B cell (primary cell): ENCODE results near the gene FMNL1. TPM values are rescaled to one million over a fixed set of nuclear protein-coding genes. Genes with fewer than 3 reads are reported as not detected.

Experiments
- ATAC-seq: fragments of 200-7000 bp; cut with Tn5 transposase; one replicate; pipeline ENCODE4 v1.10.0; 2021; ENCODE audit warnings: low read depth, mild to moderate bottlenecking, moderate number of reproducible peaks, moderate library complexity
- CTCF ChIA-PET: fragments of 350-600 bp; sonication (Branson Sonifier 250); formaldehyde crosslinking; loops from one replicate; lab custom pipeline; 2021; ENCODE audit warnings: antibody characterized with exemption, inconsistent platforms; lab: Charles Lee
- POLR2A ChIA-PET: fragments of 350-600 bp; sonication (Branson Sonifier 250); formaldehyde crosslinking; loops from one replicate; lab custom pipeline; 2021; ENCODE audit warnings: antibody characterized with exemption; lab: Charles Lee
- DNase-seq: peaks from one replicate; pipeline ENCODE4 v3.0.0; 2013
- H2AFZ ChIP-seq: 2 replicates; pipeline ENCODE4 v1.6.1; 2012; ENCODE audit warnings: mild to moderate bottlenecking, low read depth, low read length; ENCODE audit not compliant: insufficient read depth, poor library complexity, severe bottlenecking
- H3K27ac ChIP-seq, 2 donors: 1 replicate in 1 of 2; 2 replicates in 1 of 2; pipeline ENCODE4 v1.5.1; 2012 to 2013; ENCODE audit warnings: low read length in 2 of 2, mild to moderate bottlenecking in 2 of 2, moderate library complexity in 1 of 2
- H3K27me3 ChIP-seq, 4 experiments: fragments of 200-600 bp in 1 of 4; sonication (generic) in 1 of 4; replicated peaks in 1 of 4; 1 replicate in 2 of 4; 2 replicates in 2 of 4; pipeline versions ENCODE4 v1.6.1 to v1.7.0; 2013 to 2016; ENCODE audit warnings: low read length in 3 of 4, mild to moderate bottlenecking in 2 of 4, mixed read lengths in 1 of 4, moderate library complexity in 1 of 4; ENCODE audit not compliant: insufficient read depth in 4 of 4, control insufficient read depth in 3 of 4; ENCODE audit errors: control extremely low read depth in 1 of 4
- H3K36me3 ChIP-seq, 2 experiments: replicated peaks in 1 of 2; 1 replicate in 1 of 2; 2 replicates in 1 of 2; pipeline versions ENCODE4 v1.6.1 to v1.7.1; 2013; ENCODE audit warnings: low read length in 1 of 2; ENCODE audit not compliant: insufficient read depth in 2 of 2, control insufficient read depth in 1 of 2; ENCODE audit errors: control extremely low read depth in 1 of 2, extremely low read depth in 1 of 2
- H3K4me1 ChIP-seq, 2 donors: fragments of 200-600 bp in 1 of 2; sonication (generic) in 1 of 2; 1 replicate in 1 of 2; 2 replicates in 1 of 2; pipeline versions ENCODE4 v1.5.1 to v1.6.1; 2013 to 2017; ENCODE audit warnings: low read length in 2 of 2; ENCODE audit not compliant: control insufficient read depth in 2 of 2, insufficient read depth in 2 of 2
- H3K4me2 ChIP-seq: replicated peaks from 2 replicates; pipeline ENCODE3; 2012; ENCODE audit warnings: mild to moderate bottlenecking, low read depth, low read length; ENCODE audit not compliant: poor library complexity, severe bottlenecking
- H3K4me3 ChIP-seq, 5 experiments: fragments of 200-600 bp in 1 of 5; sonication (generic) in 1 of 5; 1 replicate in 3 of 5; 2 replicates in 2 of 5; pipeline versions ENCODE4 v1.5.1 to v1.7.0; 2011 to 2016; ENCODE audit warnings: low read length in 4 of 5, mild to moderate bottlenecking in 4 of 5, low read depth in 2 of 5, control low read depth in 1 of 5, moderate library complexity in 1 of 5; ENCODE audit not compliant: insufficient read depth in 1 of 5; ENCODE audit errors: control extremely low read depth in 1 of 5, extremely low read depth in 1 of 5
- H3K79me2 ChIP-seq: fragments of 200-600 bp; sonication (generic); one replicate; pipeline ENCODE4 v1.6.0; 2016; ENCODE audit warnings: low read length; ENCODE audit not compliant: control insufficient read depth, insufficient read depth
- H3K9ac ChIP-seq: fragments of 200-600 bp; sonication (generic); 2 replicates; pipeline ENCODE4 v1.6.1; 2017; ENCODE audit warnings: mild to moderate bottlenecking, low read length, moderate library complexity
- H3K9me3 ChIP-seq, 3 donors: one replicate each; pipeline versions ENCODE4 v1.6.1 to v1.7.1; 2013; ENCODE audit warnings: low read length in 2 of 3; ENCODE audit not compliant: control insufficient read depth in 2 of 3, insufficient read depth in 1 of 3; ENCODE audit errors: control extremely low read depth in 1 of 3
- H4K20me1 ChIP-seq: 2 replicates; pipeline ENCODE4 v1.6.0; 2012; ENCODE audit warnings: mild to moderate bottlenecking, low read length; ENCODE audit not compliant: insufficient read depth, control insufficient read depth, poor library complexity, severe bottlenecking
- H3K27ac Mint-ChIP-seq: one replicate; pipeline ENCODE4 v1.8.0; 2021; ENCODE audit warnings: mixed read lengths
- H3K27me3 Mint-ChIP-seq: one replicate; pipeline ENCODE4 v1.8.0; 2021; ENCODE audit warnings: mixed read lengths
- H3K4me1 Mint-ChIP-seq: one replicate; pipeline ENCODE4 v1.8.0; 2021; ENCODE audit warnings: mixed read lengths
- H3K4me3 Mint-ChIP-seq: one replicate; pipeline ENCODE4 v1.8.0; 2021; ENCODE audit warnings: mixed read lengths
- H3K9me3 Mint-ChIP-seq: one replicate; pipeline ENCODE4 v1.8.0; 2022; ENCODE audit warnings: mixed read lengths; ENCODE audit not compliant: insufficient read depth
- CTCF ChIP-seq: fragments of 200-600 bp; IDR thresholded peaks from one replicate; pipeline ENCODE4 v1.8.0; 2022; ENCODE audit warnings: antibody characterized with exemption, mild to moderate bottlenecking
- EZH2 ChIP-seq: IDR thresholded peaks from 2 replicates; pipeline ENCODE4 v1.6.1; 2012; ENCODE audit warnings: borderline replicate concordance, low read depth, mild to moderate bottlenecking, moderate library complexity, low read length; ENCODE audit not compliant: insufficient read depth, poor library complexity, severe bottlenecking
- WGBS: methylation state at CpG from one replicate; pipeline ENCODE4 v1.1.5; 2013; ENCODE audit warnings: missing lambda C conversion rate; ENCODE audit not compliant: insufficient coverage; 5-methylcytosine and 5-hydroxymethylcytosine counted together
- intact Hi-C: fragments of 100-400 bp; cut with micrococcal nuclease; formaldehyde crosslinking; loops from one replicate; pipeline ENCODE4 v1.10.0; 2022
- polyA plus RNA-seq: library from polyadenylated mRNA; depleted of rRNA; stranded (reverse); fragments of >200 nt; gene quantifications from 2 replicates; pipeline ENCODE4 v1.2.3, GENCODE V29; 2012
- total RNA-seq, 2 donors: library from RNA; stranded (reverse); fragments of 120-200 nt in 1 of 2; gene quantifications; 1 replicate in 1 of 2; 2 replicates in 1 of 2; pipeline versions ENCODE4 v1.2.3 to v1.2.4, GENCODE V29; 2013 to 2022

The FMNL1 gene
- total and polyA plus RNA-seq, 2 donors (not counting 1 experiment from before 2014, with no cell fraction given): 386 to 663 TPM

- H3K4me1 ChIP-seq: peaks cover 5 to 9% of the 10 kb centered on the region in 2 donors
- H4K20me1 ChIP-seq: no peaks in the 10 kb centered on the region
- WGBS: 77% methylated on average over 3 of the region's 14 CpGs
- DNase-seq (no peak), ATAC-seq (no peak)
- Mint-ChIP-seq H3K4me1 (peaks cover 8% of the 10 kb centered on the region), H3K27me3 (no peaks in the 10 kb centered on the region), H3K9me3 (no peaks in the 10 kb centered on the region), H3K4me3 (no peak overlapping the region), H3K27ac (no peak overlapping the region)
- no peaks in the 10 kb centered on the region for H3K27me3 ChIP-seq
- ChIA-PET CTCF (interaction anchor here (1.1 to 3.3 kb wide), 6 partner anchors 21 to 37 kb away, joined by 3 to 20 read pairs (median 9); no protein-coding TSS in a partner anchor), POLR2A (no interaction called here)
- H3K79me2 ChIP-seq: no peaks in the 10 kb centered on the region
- H3K36me3 ChIP-seq: peaks cover 0 to 3% of the 10 kb centered on the region in 2 experiments
- no peak overlapping the region for H2AFZ ChIP-seq
- H3K9me3 ChIP-seq: no peaks in the 10 kb centered on the region
- intact Hi-C loops: no loop called here
- peak overlapping the region; percentile 0 for H3K4me2 ChIP-seq
- H3K4me3 ChIP-seq: no peak overlapping the region
- TF ChIP-seq CTCF: no peak
- no peak for TF ChIP-seq EZH2
- no peak overlapping the region for H3K27ac ChIP-seq
- H3K9ac ChIP-seq: no peak overlapping the region
These were observed 34.7 kb downstream of the FMNL1 start for GRCh38 chr17:45256114-45256966.

GRCh38 chr17:45257115-45257514 lies 35.4 kb downstream of the FMNL1 start:
- 96% methylated on average over 15 of the region's 16 CpGs for WGBS
- H3K4me2 ChIP-seq: no peak overlapping the region
- peaks cover 0 to 2% of the 10 kb centered on the region in 2 experiments for H3K36me3 ChIP-seq
- no peak overlapping the region for H3K4me3 ChIP-seq
- no peaks in the 10 kb centered on the region for H3K9me3 ChIP-seq
- Mint-ChIP-seq H3K27ac (no peak overlapping the region), H3K27me3 (no peaks in the 10 kb centered on the region), H3K9me3 (no peaks in the 10 kb centered on the region), H3K4me1 (peaks cover 11% of the 10 kb centered on the region), H3K4me3 (no peak overlapping the region)
- intact Hi-C loops: no loop called here
- no peak overlapping the region for H3K9ac ChIP-seq
- CTCF ChIA-PET: interaction anchor here (1.1 to 3.3 kb wide), 4 partner anchors 20 to 38 kb away, joined by 3 to 20 read pairs (median 9); no protein-coding TSS in a partner anchor
- no peak overlapping the region for H2AFZ ChIP-seq
- no peaks in the 10 kb centered on the region for H4K20me1 ChIP-seq
- ATAC-seq (no peak), DNase-seq (no peak)
- peaks cover 6 to 15% of the 10 kb centered on the region in 2 donors for H3K4me1 ChIP-seq
- H3K27me3 ChIP-seq: no peaks in the 10 kb centered on the region
- TF ChIP-seq CTCF: no peak
- TF ChIP-seq EZH2: no peak
- H3K79me2 ChIP-seq: no peaks in the 10 kb centered on the region
- POLR2A ChIA-PET: no interaction called here
- no peak overlapping the region for H3K27ac ChIP-seq
